ENCODE results near the gene CDK2AP2. TPM values are rescaled to one million over a fixed set of nuclear protein-coding genes. Genes with fewer than 3 reads are reported as not detected.

CDK2AP2 gene
- total and polyA plus RNA-seq, 2 donors (not counting 3 experiments of a cell fraction or from before 2014, with no cell fraction given): 81.2 to 143 TPM

GRCh38 chr11:67545280-67545679, 37.3 kb upstream of the CDK2AP2 start:
- Histone ChIP-seq H3K27ac (ENCODE audit: insufficient read depth, low read depth, low read length) (no peak overlapping the region), H3K27me3 (ENCODE audit: control insufficient read depth in 2 of 2, insufficient read depth in 2 of 2, low read length in 2 of 2) (peaks cover 6% of the 10 kb centered on the region in 2 experiments), H3K9me1 (replicated peaks; ENCODE audit: control insufficient read depth, extremely low read depth, insufficient read depth, low read length) (no peaks in the 10 kb centered on the region), H3K4me2 (ENCODE audit: insufficient read depth, low read length) (no peak overlapping the region), H3K4me3 (replicated peaks in 1 of 3; ENCODE audit: insufficient read depth in 1 of 3, low read depth in 1 of 3, low read length in 3 of 3) (no peak overlapping the region), H3K9ac (replicated peaks; ENCODE audit: extremely low read depth, insufficient read depth, low read length) (no peak overlapping the region), H3K4me1 (ENCODE audit: control insufficient read depth, extremely low read depth, insufficient read depth, low read length) (no peaks in the 10 kb centered on the region), H4K20me1 (replicated peaks; ENCODE audit: control insufficient read depth, extremely low read depth, insufficient read depth, low read length) (no peaks in the 10 kb centered on the region), H3K79me2 (ENCODE audit: control insufficient read depth, insufficient read depth, low read length) (no peaks in the 10 kb centered on the region), H3K36me3 (ENCODE audit: control insufficient read depth in 2 of 2, extremely low read depth in 1 of 2, insufficient read depth in 2 of 2, low read length in 2 of 2) (no peaks in the 10 kb centered on the region), H3K9me3 (replicated peaks; ENCODE audit: control insufficient read depth, insufficient read depth, low read length) (no peaks in the 10 kb centered on the region), H2AFZ (ENCODE audit: low read depth, low read length) (no peak overlapping the region)
- intact Hi-C loops (cut with micrococcal nuclease) (no loop called here), dilution Hi-C loops (cut with MboI; ENCODE audit: extremely low pct_ligation_motif_present, low sequenced_read_pairs) (no loop called here)
- TF ChIP-seq FOS (IDR thresholded peaks at IDR 0.05; ENCODE audit: borderline replicate concordance, insufficient read depth, low read length) (no peak), MYC (IDR thresholded peaks at IDR 0.05; ENCODE audit: low read depth, low read length) (no peak), EZH2 (IDR thresholded peaks at IDR 0.05; ENCODE audit: borderline replicate concordance, low read depth, low read length, severe bottlenecking) (no peak), JUN (IDR thresholded peaks at IDR 0.05; ENCODE audit: borderline replicate concordance, insufficient read depth, insufficient read length, low read depth) (no peak)
- ChIA-PET CTCF (interaction anchor here (1.3 kb wide), 1 partner anchor 27 kb away, joined by 3 read pairs; no protein-coding TSS in a partner anchor), POLR2A (no interaction called here)
- no peak for DNase-seq (ENCODE audit: low read depth, low spot score)
- BruUV-seq (replicated peaks): no TSS peak
- FAIRE-seq: no peak

- FAIRE-seq: no peak
- Histone ChIP-seq H3K79me2 (ENCODE audit: control insufficient read depth, insufficient read depth, low read length) (no peaks in the 10 kb centered on the region), H2AFZ (ENCODE audit: low read depth, low read length) (no peak overlapping the region), H3K9me1 (replicated peaks; ENCODE audit: control insufficient read depth, extremely low read depth, insufficient read depth, low read length) (no peaks in the 10 kb centered on the region), H3K9ac (replicated peaks; ENCODE audit: extremely low read depth, insufficient read depth, low read length) (no peak overlapping the region), H3K36me3 (ENCODE audit: control insufficient read depth in 2 of 2, extremely low read depth in 1 of 2, insufficient read depth in 2 of 2, low read length in 2 of 2) (no peaks in the 10 kb centered on the region), H4K20me1 (replicated peaks; ENCODE audit: control insufficient read depth, extremely low read depth, insufficient read depth, low read length) (no peaks in the 10 kb centered on the region), H3K4me3 (replicated peaks in 1 of 3; ENCODE audit: insufficient read depth in 1 of 3, low read depth in 1 of 3, low read length in 3 of 3) (no peak overlapping the region), H3K27ac (ENCODE audit: insufficient read depth, low read depth, low read length) (no peak overlapping the region), H3K27me3 (ENCODE audit: control insufficient read depth in 2 of 2, insufficient read depth in 2 of 2, low read length in 2 of 2) (peaks cover 6% of the 10 kb centered on the region in 2 experiments), H3K9me3 (replicated peaks; ENCODE audit: control insufficient read depth, insufficient read depth, low read length) (no peaks in the 10 kb centered on the region), H3K4me1 (ENCODE audit: control insufficient read depth, extremely low read depth, insufficient read depth, low read length) (no peaks in the 10 kb centered on the region), H3K4me2 (ENCODE audit: insufficient read depth, low read length) (no peak overlapping the region)
- no TSS peak for BruUV-seq (replicated peaks)
- intact Hi-C loops (cut with micrococcal nuclease) (no loop called here), dilution Hi-C loops (cut with MboI; ENCODE audit: extremely low pct_ligation_motif_present, low sequenced_read_pairs) (no loop called here)
- TF ChIP-seq MYC (IDR thresholded peaks at IDR 0.05; ENCODE audit: low read depth, low read length) (no peak), JUN (IDR thresholded peaks at IDR 0.05; ENCODE audit: borderline replicate concordance, insufficient read depth, insufficient read length, low read depth) (no peak), GATA2 (IDR thresholded peaks at IDR 0.05; ENCODE audit: insufficient read depth, insufficient read length, low read depth, low read length) (no peak), POLR2A (IDR thresholded peaks at IDR 0.05; ENCODE audit: low read depth, low read length) (no peak), CTCF (IDR thresholded peaks at IDR 0.05; ENCODE audit: extremely low read depth in 1 of 2, insufficient read depth in 1 of 2, low read depth in 1 of 2, low read length in 2 of 2) (no peak), FOS (IDR thresholded peaks at IDR 0.05; ENCODE audit: borderline replicate concordance, insufficient read depth, low read length) (no peak), EZH2 (IDR thresholded peaks at IDR 0.05; ENCODE audit: borderline replicate concordance, low read depth, low read length, severe bottlenecking) (no peak), MAX (IDR thresholded peaks at IDR 0.05; ENCODE audit: insufficient read depth, insufficient read length) (no peak), POLR2AphosphoS5 (IDR thresholded peaks at IDR 0.05; ENCODE audit: insufficient read depth, low read depth, low read length) (no peak)
- ChIA-PET POLR2A (no interaction called here), CTCF (interaction anchor here (1.3 kb wide), 1 partner anchor 26 kb away, joined by 3 read pairs; no protein-coding TSS in a partner anchor)
- no peak for DNase-seq (ENCODE audit: low read depth, low spot score)
Observed at GRCh38 chr11:67544616-67545242, 36.8 kb upstream of the CDK2AP2 start.

Data from endothelial cell of umbilical vein (primary cell).